Ascending aorta (tissue), 2 donors: ENCODE measurements around the gene TOMM6. TPM values are rescaled to one million over a fixed set of nuclear protein-coding genes. Genes with fewer than 3 reads are reported as not detected.
"Not testable (repeated sequence)": the region's sequence is repeated elsewhere in the genome, so short reads cannot be mapped to it uniquely, and the experiment has no call there.

ENCODE experiments used
- DNase-seq, 2 donors: peaks; one replicate each; pipeline ENCODE4 v3.0.0-alpha.2; 2019; ENCODE audit warnings: low spot score in 2 of 2
- H3K27ac ChIP-seq, 2 donors: fragments of 200-600 bp; sonication (generic); one replicate each; pipeline ENCODE4 v1.5.1; 2016 to 2017; ENCODE audit warnings: mild to moderate bottlenecking in 1 of 2
- H3K27me3 ChIP-seq: fragments of 200-600 bp; sonication (generic); one replicate; pipeline ENCODE4 v1.5.1; 2017
- H3K36me3 ChIP-seq, 2 donors: fragments of 200-600 bp; sonication (generic); one replicate each; pipeline ENCODE4 v1.5.1; 2016
- H3K4me1 ChIP-seq, 2 donors: fragments of 200-600 bp; sonication (generic); one replicate each; pipeline ENCODE4 v1.5.1; 2016 to 2017; ENCODE audit warnings: mild to moderate bottlenecking in 1 of 2
- H3K4me3 ChIP-seq, 2 donors: fragments of 200-600 bp; sonication (generic); one replicate each; pipeline ENCODE4 v1.5.1; 2016 to 2017; ENCODE audit warnings: mild to moderate bottlenecking in 1 of 2
- H3K9me3 ChIP-seq, 2 donors: fragments of 200-600 bp; sonication (generic); one replicate each; pipeline ENCODE4 v1.5.1; 2016
- CTCF ChIP-seq, 3 experiments: fragments of 200-600 bp in 2 of 3; fragments of 450-650 bp in 1 of 3; sonication (generic) in 2 of 3; IDR thresholded peaks; one replicate each; pipeline ENCODE4 v1.5.1; 2016 to 2019; ENCODE audit warnings: antibody characterized with exemption in 3 of 3, mild to moderate bottlenecking in 1 of 3, moderate library complexity in 1 of 3
- intact Hi-C: fragments of 100-400 bp; cut with DNase I; formaldehyde crosslinking; loops from one replicate; pipeline ENCODE4 v1.15.1; 2023
- total RNA-seq: library from RNA; depleted of rRNA; stranded (reverse); fragments of >200 nt; gene quantifications from one replicate; pipeline ENCODE4 v1.1.0, GENCODE V29; 2016

TOMM6 gene
- total RNA-seq, 1 donor from 2014 or later = 79.9 TPM

- intact Hi-C loops = no loop called here
Measured at GRCh38 chr6:41801380-41801779, 13.9 kb downstream of the TOMM6 start.

GRCh38 chr6:41805830-41806774, 18.6 kb downstream of the TOMM6 start:
- no peaks in the 10 kb centered on the region for H3K27me3 ChIP-seq
- H3K9me3 ChIP-seq = no peaks in the 10 kb centered on the region
- TF ChIP-seq CTCF (IDR thresholded peaks at IDR 0.05) = no peak
- H3K4me1 ChIP-seq = no peaks in the 10 kb centered on the region
- no peak for DNase-seq
- H3K4me3 ChIP-seq = no peak overlapping the region
- no peak overlapping the region for H3K27ac ChIP-seq
- intact Hi-C loops = no loop called here
- H3K36me3 ChIP-seq = peaks cover 7 to 13% of the 10 kb centered on the region in 2 donors

More at GRCh38 chr6:41801380-41801779, 13.9 kb downstream of the TOMM6 start:
- Histone ChIP-seq H3K4me1 (no peaks in the 10 kb centered on the region), H3K9me3 (no peaks in the 10 kb centered on the region), H3K27ac (no peak overlapping the region), H3K27me3 (no peaks in the 10 kb centered on the region), H3K4me3 (no peak overlapping the region), H3K36me3 (peaks cover 7 to 22% of the 10 kb centered on the region in 2 donors)
- no peak for DNase-seq
- no peak for TF ChIP-seq CTCF (IDR thresholded peaks at IDR 0.05)

- Histone ChIP-seq H3K27me3 (no peaks in the 10 kb centered on the region), H3K4me3 (no peak overlapping the region), H3K9me3 (no peaks in the 10 kb centered on the region), H3K27ac (no peak overlapping the region), H3K36me3 (peaks cover 0 to 5% of the 10 kb centered on the region in 2 donors), H3K4me1 (no peaks in the 10 kb centered on the region)
- no peak for TF ChIP-seq CTCF (IDR thresholded peaks at IDR 0.05)
- intact Hi-C loops = no loop called here
- no peak for DNase-seq
Measured at GRCh38 chr6:41811095-41811494, 23.6 kb downstream of the TOMM6 start.

GRCh38 chr6:41811946-41812345, 24.5 kb downstream of the TOMM6 start:
- intact Hi-C loops, H3K27me3 ChIP-seq: not testable (repeated sequence)

GRCh38 chr6:41813469-41813868, 26.0 kb downstream of the TOMM6 start:
- no peaks in the 10 kb centered on the region for H3K4me1 ChIP-seq
- intact Hi-C loops = no loop called here
- no peaks in the 10 kb centered on the region for H3K9me3 ChIP-seq
- no peak for DNase-seq
- no peak overlapping the region for H3K27ac ChIP-seq
- no peak for TF ChIP-seq CTCF (IDR thresholded peaks at IDR 0.05)
- no peaks in the 10 kb centered on the region for H3K27me3 ChIP-seq
- no peaks in the 10 kb centered on the region for H3K36me3 ChIP-seq
- H3K4me3 ChIP-seq = no peak overlapping the region

More at GRCh38 chr6:41811946-41812345, 24.5 kb downstream of the TOMM6 start:
- H3K36me3 ChIP-seq, H3K27ac ChIP-seq, H3K9me3 ChIP-seq, H3K4me3 ChIP-seq, H3K4me1 ChIP-seq, DNase-seq: not testable (repeated sequence)

GRCh38 chr6:41813956-41814355, 26.5 kb downstream of the TOMM6 start:
- no peak for DNase-seq
- Histone ChIP-seq H3K36me3 (no peaks in the 10 kb centered on the region), H3K4me3 (no peak overlapping the region), H3K27ac (no peak overlapping the region), H3K4me1 (no peaks in the 10 kb centered on the region), H3K9me3 (no peaks in the 10 kb centered on the region), H3K27me3 (no peaks in the 10 kb centered on the region)
- TF ChIP-seq CTCF (IDR thresholded peaks at IDR 0.05) = no peak
- intact Hi-C loops = no loop called here
